Naive thymus-derived CD4-positive, alpha-beta T cell (primary cell): ENCODE data around the gene CDK8. TPM values are rescaled to one million over a fixed set of nuclear protein-coding genes. Genes with fewer than 3 reads are reported as not detected.
A peak's percentile ranks its signal among the peaks of the same experiment; 100 is the strongest.

Experiments used
- ATAC-seq: fragments of 150-1000 bp; cut with Tn5 transposase; 2 replicates; pipeline ENCODE4 v1.10.0; 2021; ENCODE audit warnings: mild to moderate bottlenecking, moderate library complexity
- CTCF ChIA-PET: fragments of 350-600 bp; sonication (Branson Sonifier 250); formaldehyde crosslinking; loops from one replicate; lab custom pipeline; 2021; ENCODE audit warnings: antibody characterized with exemption; lab: Charles Lee
- POLR2A ChIA-PET: fragments of 350-600 bp; sonication (Branson Sonifier 250); formaldehyde crosslinking; loops from one replicate; lab custom pipeline; 2021; ENCODE audit warnings: antibody characterized with exemption, inconsistent platforms; lab: Charles Lee
- DNase-seq, 9 donors: peaks; one replicate each; pipeline versions ENCODE4 v3.0.0 to v3.0.0-alpha.2; 2020 to 2022; ENCODE audit warnings: mixed read lengths in 1 of 9
- H3K27ac ChIP-seq: one replicate; pipeline ENCODE4 v1.7.0; 2013; ENCODE audit warnings: mild to moderate bottlenecking, low read depth, low read length, moderate library complexity
- H3K27me3 ChIP-seq, 2 donors: one replicate each; pipeline ENCODE4 v1.7.0; 2013; ENCODE audit warnings: low read length in 2 of 2, mild to moderate bottlenecking in 2 of 2, moderate library complexity in 2 of 2; ENCODE audit not compliant: control insufficient read depth in 2 of 2, insufficient read depth in 2 of 2
- H3K36me3 ChIP-seq, 3 experiments: 1 replicate in 2 of 3; 2 replicates in 1 of 3; pipeline ENCODE4 v1.7.0; 2013; ENCODE audit warnings: low read length in 3 of 3, mild to moderate bottlenecking in 3 of 3, moderate library complexity in 1 of 3; ENCODE audit not compliant: insufficient read depth in 3 of 3, control insufficient read depth in 2 of 3
- H3K4me1 ChIP-seq, 2 donors: one replicate each; pipeline ENCODE4 v1.7.0; 2013; ENCODE audit warnings: low read length in 2 of 2, mild to moderate bottlenecking in 2 of 2, moderate library complexity in 1 of 2; ENCODE audit not compliant: control insufficient read depth in 2 of 2, insufficient read depth in 2 of 2
- H3K4me3 ChIP-seq: 2 replicates; pipeline ENCODE4 v1.7.0; 2013; ENCODE audit warnings: mild to moderate bottlenecking, low read length
- H3K9me3 ChIP-seq, 3 experiments: 1 replicate in 2 of 3; 2 replicates in 1 of 3; pipeline ENCODE4 v1.7.0; 2013; ENCODE audit warnings: low read length in 3 of 3; ENCODE audit not compliant: control insufficient read depth in 2 of 3
- H3K27ac Mint-ChIP-seq, 9 donors: one replicate each; pipeline ENCODE4 v1.8.0; 2020 to 2022; ENCODE audit warnings: mixed read lengths in 9 of 9, mild to moderate bottlenecking in 8 of 9, moderate library complexity in 5 of 9, inconsistent platforms in 2 of 9
- H3K27me3 Mint-ChIP-seq, 5 donors: one replicate each; pipeline ENCODE4 v1.8.0; 2021 to 2022; ENCODE audit warnings: mixed read lengths in 5 of 5, mild to moderate bottlenecking in 1 of 5
- H3K36me3 Mint-ChIP-seq, 5 donors: one replicate each; pipeline ENCODE4 v1.8.0; 2020 to 2022; ENCODE audit warnings: mixed read lengths in 5 of 5, mild to moderate bottlenecking in 3 of 5, inconsistent platforms in 1 of 5
- H3K4me1 Mint-ChIP-seq, 7 donors: one replicate each; pipeline ENCODE4 v1.8.0; 2020 to 2022; ENCODE audit warnings: mixed read lengths in 7 of 7, mild to moderate bottlenecking in 3 of 7, inconsistent platforms in 1 of 7
- H3K4me3 Mint-ChIP-seq, 10 donors: one replicate each; pipeline ENCODE4 v1.8.0; 2020 to 2022; ENCODE audit warnings: mild to moderate bottlenecking in 10 of 10, mixed read lengths in 10 of 10, moderate library complexity in 6 of 10, inconsistent platforms in 2 of 10
- H3K9me3 Mint-ChIP-seq, 11 donors: one replicate each; pipeline ENCODE4 v1.8.0; 2020 to 2022; ENCODE audit warnings: mixed read lengths in 11 of 11, mild to moderate bottlenecking in 4 of 11, inconsistent platforms in 1 of 11, moderate library complexity in 1 of 11
- intact Hi-C, 2 donors: fragments of 100-400 bp; cut with micrococcal nuclease; formaldehyde crosslinking; loops; one replicate each; pipeline ENCODE4 v1.15.1; 2023
- polyA plus RNA-seq, 2 donors: library from polyadenylated mRNA; unstranded; fragments of 300-500 nt; fragmentation: Illumina TruSeq; gene quantifications; one replicate each; pipeline ENCODE4 v1.2.3, GENCODE V29; 2021
- total RNA-seq, 6 experiments: library from RNA in 5 of 6; stranded (reverse) in 5 of 6; gene quantifications; 1 replicate in 5 of 6; 2 replicates in 1 of 6; pipeline ENCODE4 v1.2.3 and lab custom pipeline; 2021 to 2026

The CDK8 gene
- total and polyA plus RNA-seq, 7 experiments from 2014 or later, result 5.5 to 14.0 (median 10.8) TPM

DNA sequence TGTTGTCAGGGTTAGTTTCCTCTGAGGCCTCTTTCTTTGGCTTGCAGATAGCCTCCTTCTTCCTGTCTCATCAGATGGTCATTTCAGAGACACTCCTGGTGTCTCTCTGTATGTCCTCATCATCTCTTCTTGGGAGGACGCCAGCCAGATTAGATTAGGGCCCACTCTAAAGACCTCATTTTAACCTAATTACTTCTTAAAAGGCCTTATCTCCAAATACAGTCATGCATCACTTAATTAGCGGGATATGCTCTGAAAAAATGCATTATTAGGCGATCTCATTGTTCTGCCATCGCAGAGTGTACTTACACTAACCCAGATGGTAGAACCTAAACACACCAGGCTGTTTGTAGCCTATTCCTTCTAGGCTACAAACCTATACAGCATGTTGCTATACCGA, 89.0 kb downstream of the CDK8 start:
- peaks cover 0 to 33% (median 17%) of the 10 kb centered on the region in 5 donors for H3K36me3 Mint-ChIP-seq
- intact Hi-C loops, result no loop called here
- H3K9me3 ChIP-seq, result no peaks in the 10 kb centered on the region

DNA sequence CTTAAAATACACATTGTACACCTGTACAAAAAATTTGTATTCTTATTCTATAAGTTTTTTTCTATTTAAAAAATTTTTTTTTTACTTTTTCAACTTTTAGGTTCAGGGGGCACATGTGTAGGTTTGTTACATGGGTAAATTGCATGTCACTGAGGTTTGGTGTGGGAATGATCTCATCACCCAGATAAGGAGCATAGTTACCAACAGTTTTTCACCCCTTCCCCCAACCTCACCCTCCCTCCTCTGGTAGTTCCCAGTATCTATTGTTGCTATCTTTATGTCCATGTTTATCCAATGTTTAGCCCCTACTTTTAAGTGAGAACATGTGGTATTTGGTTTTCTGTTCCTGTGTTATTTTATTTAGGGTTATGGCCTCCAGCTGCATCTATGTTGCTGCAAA, 89.9 kb downstream of the CDK8 start:
- Histone ChIP-seq H3K27ac (no peak overlapping the region), H3K27me3 (no peaks in the 10 kb centered on the region), H3K9me3 (no peaks in the 10 kb centered on the region), H3K36me3 (peaks cover 0 to 4% (median 0%) of the 10 kb centered on the region in 3 experiments), H3K4me3 (no peak overlapping the region), H3K4me1 (no peaks in the 10 kb centered on the region)
- no peaks in the 10 kb centered on the region for H3K27me3 Mint-ChIP-seq
- ATAC-seq (no peak), DNase-seq (no peak)
- H3K27ac Mint-ChIP-seq, result no peak overlapping the region
- intact Hi-C loops, result no loop called here
- ChIA-PET CTCF (no interaction called here), POLR2A (no interaction called here)
- peaks cover 0 to 3% (median 0%) of the 10 kb centered on the region in 7 donors for H3K4me1 Mint-ChIP-seq
- no peak overlapping the region for H3K4me3 Mint-ChIP-seq
- peaks cover under 1 to 38% (median 18%) of the 10 kb centered on the region in 5 donors for H3K36me3 Mint-ChIP-seq
- no peaks in the 10 kb centered on the region for H3K9me3 Mint-ChIP-seq

More for the DNA sequence above, 89.0 kb downstream of the CDK8 start:
- Mint-ChIP-seq H3K27me3 (no peaks in the 10 kb centered on the region), H3K9me3 (no peaks in the 10 kb centered on the region), H3K4me1 (peaks cover 0 to 5% (median 0%) of the 10 kb centered on the region in 7 donors), H3K27ac (no peak overlapping the region), H3K4me3 (no peak overlapping the region)
- DNase-seq (no peak), ATAC-seq (no peak)
- Histone ChIP-seq H3K4me3 (no peak overlapping the region), H3K4me1 (no peaks in the 10 kb centered on the region), H3K36me3 (no peaks in the 10 kb centered on the region), H3K27me3 (no peaks in the 10 kb centered on the region), H3K27ac (no peak overlapping the region)
- CTCF ChIA-PET, result no interaction called here
- POLR2A ChIA-PET, result no interaction called here

GRCh38 chr13:26344980-26345379, 91.1 kb downstream of the CDK8 start:
- Mint-ChIP-seq H3K27me3 (no peaks in the 10 kb centered on the region), H3K4me1 (peaks cover 0 to 3% (median 0%) of the 10 kb centered on the region in 7 donors), H3K36me3 (peaks cover 3 to 40% (median 20%) of the 10 kb centered on the region in 5 donors), H3K4me3 (no peak overlapping the region), H3K9me3 (no peaks in the 10 kb centered on the region), H3K27ac (no peak overlapping the region)
- Histone ChIP-seq H3K4me3 (no peak overlapping the region), H3K36me3 (peaks cover 0 to 4% (median 0%) of the 10 kb centered on the region in 3 experiments), H3K27ac (no peak overlapping the region), H3K9me3 (no peaks in the 10 kb centered on the region), H3K4me1 (no peaks in the 10 kb centered on the region), H3K27me3 (no peaks in the 10 kb centered on the region)
- CTCF ChIA-PET, result no interaction called here
- no peak for DNase-seq
- ATAC-seq, result no peak
- POLR2A ChIA-PET, result no interaction called here
- intact Hi-C loops, result no loop called here

DNA sequence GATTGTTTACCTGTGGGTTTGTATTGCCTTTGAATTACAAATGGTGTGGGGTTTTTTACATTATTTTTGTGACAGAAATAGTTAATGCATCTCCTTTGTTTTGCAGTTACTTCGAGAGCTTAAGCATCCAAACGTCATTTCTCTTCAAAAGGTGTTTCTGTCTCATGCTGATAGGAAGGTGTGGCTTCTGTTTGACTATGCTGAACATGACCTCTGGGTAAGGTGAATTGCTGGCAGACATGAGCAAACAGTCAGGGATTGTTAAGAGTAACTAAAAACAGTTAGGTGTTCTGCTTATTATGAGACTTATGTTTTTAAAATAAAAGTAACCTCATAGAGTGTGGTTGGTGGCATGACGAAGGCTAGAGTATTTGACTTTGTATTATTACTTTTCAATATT, 95.0 kb downstream of the CDK8 start:
- H3K27ac ChIP-seq, result no peak overlapping the region
- Mint-ChIP-seq H3K27me3 (no peaks in the 10 kb centered on the region), H3K27ac (no peak overlapping the region), H3K4me1 (peaks cover 0 to 2% (median 0%) of the 10 kb centered on the region in 7 donors), H3K9me3 (no peaks in the 10 kb centered on the region), H3K4me3 (no peak overlapping the region), H3K36me3 (peaks cover 2 to 37% (median 30%) of the 10 kb centered on the region in 5 donors)
- DNase-seq (no peak), ATAC-seq (no peak)
- H3K36me3 ChIP-seq, result peaks cover 0 to 9% (median 0%) of the 10 kb centered on the region in 3 experiments
- POLR2A ChIA-PET, result no interaction called here
- CTCF ChIA-PET, result no interaction called here
- intact Hi-C loops, result no loop called here
- H3K9me3 ChIP-seq, result no peaks in the 10 kb centered on the region
- no peaks in the 10 kb centered on the region for H3K27me3 ChIP-seq
- H3K4me1 ChIP-seq, result no peaks in the 10 kb centered on the region
- no peak overlapping the region for H3K4me3 ChIP-seq

DNA sequence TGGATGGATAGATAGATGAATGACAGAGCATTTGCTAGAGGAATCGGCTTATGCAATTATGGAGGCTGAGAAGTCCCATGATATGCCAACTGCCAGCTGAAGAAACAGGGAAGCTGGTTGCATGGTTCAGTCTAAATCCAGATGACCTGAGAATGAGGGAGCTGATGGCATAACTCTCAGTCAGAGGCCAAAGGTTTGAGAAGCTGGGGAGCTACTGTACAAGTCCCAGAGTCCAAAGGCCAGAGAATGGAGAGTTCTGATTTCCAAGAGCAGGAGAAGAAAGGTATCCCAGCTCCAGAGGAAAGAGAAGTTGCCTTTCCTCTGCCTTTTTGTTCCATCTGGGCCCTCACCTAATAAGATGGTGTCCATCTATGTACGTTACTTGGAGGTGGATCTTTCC, 108.3 kb downstream of the CDK8 start:
- DNase-seq (no peak), ATAC-seq (no peak)
- Histone ChIP-seq H3K9me3 (no peaks in the 10 kb centered on the region), H3K36me3 (peaks cover 0 to 5% (median 0%) of the 10 kb centered on the region in 3 experiments), H3K27ac (no peak overlapping the region), H3K4me1 (no peaks in the 10 kb centered on the region), H3K27me3 (no peaks in the 10 kb centered on the region), H3K4me3 (no peak overlapping the region)
- Mint-ChIP-seq H3K4me1 (peaks cover 0 to 4% (median 0%) of the 10 kb centered on the region in 7 donors), H3K27ac (no peak overlapping the region), H3K4me3 (no peak overlapping the region), H3K27me3 (no peaks in the 10 kb centered on the region), H3K9me3 (no peaks in the 10 kb centered on the region), H3K36me3 (peaks cover 2 to 53% (median 32%) of the 10 kb centered on the region in 5 donors)
- POLR2A ChIA-PET, result no interaction called here
- intact Hi-C loops, result no loop called here
- CTCF ChIA-PET, result no interaction called here

GRCh38 chr13:26370553-26370952, 116.6 kb downstream of the CDK8 start:
- intact Hi-C loops, result no loop called here
- H3K4me3 ChIP-seq, result no peak overlapping the region
- DNase-seq (no peak), ATAC-seq (no peak)
- H3K36me3 ChIP-seq, result no peaks in the 10 kb centered on the region
- ChIA-PET CTCF (no interaction called here), POLR2A (no interaction called here)
- Mint-ChIP-seq H3K4me1 (peaks cover 0 to 33% (median 18%) of the 10 kb centered on the region in 7 donors), H3K27ac (no peak overlapping the region), H3K36me3 (peaks cover 0 to 38% (median 5%) of the 10 kb centered on the region in 5 donors), H3K4me3 (no peak overlapping the region), H3K27me3 (no peaks in the 10 kb centered on the region), H3K9me3 (no peaks in the 10 kb centered on the region)
- no peaks in the 10 kb centered on the region for H3K27me3 ChIP-seq
- H3K27ac ChIP-seq, result no peak overlapping the region
- H3K9me3 ChIP-seq, result no peaks in the 10 kb centered on the region
- peaks cover 7 to 11% of the 10 kb centered on the region in 2 donors for H3K4me1 ChIP-seq

GRCh38 chr13:26372747-26373146, 118.8 kb downstream of the CDK8 start:
- Histone ChIP-seq H3K4me3 (no peak overlapping the region), H3K36me3 (no peaks in the 10 kb centered on the region), H3K4me1 (peaks cover 7 to 11% of the 10 kb centered on the region in 2 donors), H3K27ac (no peak overlapping the region), H3K9me3 (no peaks in the 10 kb centered on the region), H3K27me3 (no peaks in the 10 kb centered on the region)
- H3K36me3 Mint-ChIP-seq, result peaks cover 0 to 22% (median 0%) of the 10 kb centered on the region in 5 donors
- POLR2A ChIA-PET, result no interaction called here
- DNase-seq (peak in 6 of 9 donors; percentile 5 to 36 (median 18)), ATAC-seq (peak; percentile 52)
- H3K4me3 Mint-ChIP-seq, result peak overlapping the region in 8 of 10 donors; percentile 6 to 44 (median 28)
- H3K9me3 Mint-ChIP-seq, result no peaks in the 10 kb centered on the region
- intact Hi-C loops, result no loop called here
- H3K27ac Mint-ChIP-seq, result peak overlapping the region in 7 of 9 donors; percentile 2 to 25 (median 11)
- CTCF ChIA-PET, result no interaction called here
- peaks cover 0 to 37% (median 20%) of the 10 kb centered on the region in 7 donors for H3K4me1 Mint-ChIP-seq
- no peaks in the 10 kb centered on the region for H3K27me3 Mint-ChIP-seq
